GM20000 (cell line): ENCODE measurements around the gene SMAP2.
"Not testable (repeated sequence)": the region's sequence is repeated elsewhere in the genome, so short reads cannot be mapped to it uniquely, and the experiment has no call there.

ENCODE experiments used
- DNase-seq: peaks from one replicate; pipeline ENCODE4 v3.0.0; 2012; ENCODE audit warnings: low spot score
- TF ChIP-seq, protein P1 (sequence below): IDR thresholded peaks from 2 replicates; pipeline ENCODE4 v1.5.1; 2012; ENCODE audit warnings: mild to moderate bottlenecking, control low read depth; ENCODE audit errors: extremely low read depth, missing control alignments

Gene SMAP2

DNA sequence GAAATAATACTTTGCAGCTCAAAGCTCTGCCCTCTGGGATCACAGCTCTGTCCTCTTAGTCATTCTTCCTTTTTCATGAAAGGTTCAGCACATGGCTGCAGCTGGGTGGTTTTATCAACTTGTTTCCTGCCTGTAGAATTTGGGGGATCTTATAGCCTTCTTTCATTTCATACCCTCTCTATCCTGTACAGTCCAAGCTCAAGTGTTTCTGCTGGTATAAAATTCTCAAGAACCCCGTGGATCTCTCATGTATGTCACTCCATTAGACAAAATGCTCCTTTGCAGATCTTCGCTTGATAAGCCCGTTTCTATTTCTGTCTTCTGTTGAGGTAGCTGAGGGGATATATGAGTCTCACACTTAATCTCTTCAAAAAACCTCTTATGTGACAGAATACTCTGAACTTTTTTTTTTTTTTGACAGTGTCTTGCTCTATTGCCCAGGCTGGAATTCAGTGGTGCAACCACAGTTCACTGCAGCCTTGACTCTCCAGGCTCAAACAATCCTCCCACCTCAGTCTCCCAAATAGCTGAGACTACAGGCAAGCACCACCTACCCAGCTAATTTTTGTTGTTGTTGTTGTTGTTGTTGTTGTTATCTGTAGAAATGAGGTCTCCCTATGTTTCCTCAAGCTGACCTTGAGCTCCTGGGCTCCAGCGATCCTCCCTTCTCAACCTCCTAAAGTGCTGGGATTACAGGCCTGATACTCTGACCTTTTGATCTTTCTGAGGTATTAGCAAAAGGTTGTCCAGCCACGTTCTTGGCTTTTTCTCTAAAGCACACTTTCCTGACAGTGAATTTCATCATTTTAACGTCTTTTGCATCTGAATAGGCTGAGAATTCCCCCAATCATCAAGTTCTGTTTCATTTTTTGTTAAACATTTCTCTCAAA is 31.8 kb upstream of the SMAP2 start:
- TF ChIP-seq, protein P1, sequence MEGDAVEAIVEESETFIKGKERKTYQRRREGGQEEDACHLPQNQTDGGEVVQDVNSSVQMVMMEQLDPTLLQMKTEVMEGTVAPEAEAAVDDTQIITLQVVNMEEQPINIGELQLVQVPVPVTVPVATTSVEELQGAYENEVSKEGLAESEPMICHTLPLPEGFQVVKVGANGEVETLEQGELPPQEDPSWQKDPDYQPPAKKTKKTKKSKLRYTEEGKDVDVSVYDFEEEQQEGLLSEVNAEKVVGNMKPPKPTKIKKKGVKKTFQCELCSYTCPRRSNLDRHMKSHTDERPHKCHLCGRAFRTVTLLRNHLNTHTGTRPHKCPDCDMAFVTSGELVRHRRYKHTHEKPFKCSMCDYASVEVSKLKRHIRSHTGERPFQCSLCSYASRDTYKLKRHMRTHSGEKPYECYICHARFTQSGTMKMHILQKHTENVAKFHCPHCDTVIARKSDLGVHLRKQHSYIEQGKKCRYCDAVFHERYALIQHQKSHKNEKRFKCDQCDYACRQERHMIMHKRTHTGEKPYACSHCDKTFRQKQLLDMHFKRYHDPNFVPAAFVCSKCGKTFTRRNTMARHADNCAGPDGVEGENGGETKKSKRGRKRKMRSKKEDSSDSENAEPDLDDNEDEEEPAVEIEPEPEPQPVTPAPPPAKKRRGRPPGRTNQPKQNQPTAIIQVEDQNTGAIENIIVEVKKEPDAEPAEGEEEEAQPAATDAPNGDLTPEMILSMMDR: no peak
- no peak for DNase-seq

DNA sequence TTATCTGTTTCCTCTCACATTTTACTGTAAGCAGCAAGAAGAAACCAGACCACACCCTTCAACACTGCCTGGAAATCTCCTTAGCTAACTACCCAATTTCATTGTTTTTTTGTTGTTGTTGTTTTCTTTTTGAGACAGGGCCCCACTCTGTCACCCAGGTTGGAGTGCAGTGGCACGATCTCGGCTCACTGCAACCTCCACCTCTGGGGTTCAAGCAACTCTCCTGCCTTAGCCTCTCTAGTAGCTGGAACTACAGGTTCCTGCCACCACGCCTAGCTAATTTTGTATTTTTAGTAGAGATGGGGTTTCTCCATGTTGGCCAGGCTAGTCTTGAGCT is 31.2 kb upstream of the SMAP2 start:
- DNase-seq: not testable (repeated sequence)

DNA sequence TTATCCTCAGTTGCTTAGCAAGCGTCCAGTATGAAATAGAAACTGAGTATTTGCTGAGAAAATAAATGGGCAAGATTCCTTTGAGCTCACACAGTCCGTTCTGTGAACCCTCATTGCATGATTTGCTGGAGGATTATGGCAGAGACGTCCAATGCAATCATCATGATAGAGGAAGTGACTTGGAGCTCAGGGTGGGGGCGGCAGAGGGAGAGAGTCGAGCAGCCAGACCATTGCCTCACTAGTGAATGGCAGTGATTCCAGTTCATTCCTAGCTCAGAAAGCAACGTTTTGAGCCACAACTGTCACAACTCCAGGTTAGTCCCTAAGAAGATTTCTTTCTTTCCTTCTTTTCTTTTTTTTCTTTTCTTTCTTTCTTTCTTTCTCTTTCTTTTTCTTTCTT is 28.9 kb upstream of the SMAP2 start:
- TF ChIP-seq, protein P1: no peak

DNA sequence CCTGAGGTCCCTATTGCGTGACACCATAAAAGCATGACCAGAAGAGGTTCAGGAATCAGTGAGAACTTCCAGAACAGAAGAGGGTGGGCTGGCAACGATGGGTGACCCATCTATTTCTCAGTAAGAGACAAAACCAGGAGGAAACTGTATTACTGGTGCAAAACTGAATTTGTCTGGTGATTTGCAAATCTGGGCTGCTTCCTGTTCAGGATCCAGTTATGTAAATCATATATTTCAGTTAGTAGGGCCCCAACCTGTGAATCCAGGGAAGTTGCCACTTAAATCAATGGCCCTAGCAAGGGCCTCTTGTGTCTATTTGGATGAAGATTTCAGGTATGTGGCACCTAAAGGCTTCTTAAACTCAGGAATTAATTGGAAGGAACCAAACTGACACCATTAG is 23.1 kb upstream of the SMAP2 start:
- TF ChIP-seq, protein P1: no peak
- no peak for DNase-seq

More for the DNA sequence above, 28.9 kb upstream of the SMAP2 start:
- DNase-seq: peak; percentile 38

DNA sequence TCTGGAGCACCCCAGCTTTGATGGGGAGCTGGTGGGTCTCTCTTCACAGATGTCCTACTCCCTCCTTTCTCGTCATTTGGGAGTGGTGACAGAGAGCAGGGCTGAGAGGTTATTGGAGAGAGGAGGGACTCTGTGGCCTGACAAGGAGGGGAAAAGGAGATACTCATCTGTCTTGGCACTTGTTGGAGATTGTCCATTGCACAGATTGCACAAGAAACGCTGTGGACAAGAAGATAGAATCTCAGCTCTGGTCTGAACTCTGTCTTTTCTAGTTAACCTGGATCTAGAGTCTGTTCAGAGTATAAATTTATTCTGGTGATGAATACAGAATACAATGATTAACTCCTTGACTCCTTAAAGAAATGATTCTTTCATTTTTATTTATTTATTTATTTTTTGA is 22.4 kb upstream of the SMAP2 start:
- DNase-seq: no peak
- TF ChIP-seq, protein P1: no peak

DNA sequence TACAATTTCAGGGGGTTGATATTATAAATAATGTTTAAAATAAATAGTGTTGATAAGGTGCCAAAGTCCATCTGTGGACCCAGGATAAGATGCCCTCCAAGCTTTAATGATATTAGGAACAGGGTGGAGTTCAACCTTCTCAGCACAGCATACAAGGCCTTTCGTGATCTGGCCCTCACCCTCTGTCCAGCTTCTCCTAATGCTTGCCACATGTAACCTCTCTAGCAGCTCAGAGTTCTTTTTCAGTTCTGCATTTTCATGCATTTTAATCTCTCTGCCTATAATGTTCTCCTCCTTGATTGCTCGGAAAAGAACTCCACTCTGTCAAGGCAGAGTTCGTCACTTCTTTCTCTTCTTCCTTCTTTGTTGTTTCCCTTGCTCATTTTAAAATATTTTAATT is 21.4 kb upstream of the SMAP2 start:
- TF ChIP-seq, protein P1: no peak
- peak; percentile 47 for DNase-seq

DNA sequence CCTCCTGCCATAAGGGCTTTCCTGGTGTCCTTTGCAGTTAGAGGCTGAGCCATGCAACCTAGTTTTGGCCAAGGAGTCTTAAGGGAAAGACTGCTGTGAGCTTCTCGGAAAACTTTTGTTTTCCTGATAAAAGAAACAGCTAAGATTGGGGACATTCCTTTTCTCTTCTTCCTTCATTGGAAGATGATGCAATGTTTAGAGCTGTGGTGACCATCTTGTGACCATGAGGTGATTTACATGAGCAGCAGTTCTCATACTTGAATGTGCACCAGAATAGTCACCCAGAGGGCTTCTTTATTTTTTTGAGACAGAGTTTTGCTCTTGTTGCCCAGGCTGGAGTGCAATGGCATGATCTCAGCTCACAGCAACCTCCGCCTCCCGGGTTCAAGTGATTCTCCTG is 20.4 kb upstream of the SMAP2 start:
- TF ChIP-seq, protein P1: no peak
- no peak for DNase-seq

DNA sequence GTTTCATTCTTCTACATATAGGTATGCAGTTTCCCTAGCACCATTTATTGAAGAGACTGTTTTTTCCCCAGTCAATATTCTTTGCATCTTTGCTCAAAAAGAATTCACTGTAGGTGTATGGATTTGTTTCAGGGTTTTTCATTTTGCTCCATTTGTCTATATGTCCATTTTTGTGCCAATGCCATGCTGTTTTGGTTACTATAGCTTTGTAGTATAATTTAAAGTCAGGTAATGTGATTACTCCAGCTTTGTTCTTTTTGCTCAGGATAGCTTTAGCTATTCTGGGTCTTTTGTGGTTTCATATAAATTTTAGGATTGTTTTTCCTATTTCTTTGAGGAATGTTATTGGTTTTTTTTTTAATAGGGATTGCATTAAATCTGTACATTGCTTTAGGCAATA is 15.9 kb upstream of the SMAP2 start:
- TF ChIP-seq, protein P1: no peak
- DNase-seq: no peak
